Progenitor cell of endocrine pancreas (in vitro differentiated cells): ENCODE results near the gene HOXD4. TPM values are rescaled to one million over a fixed set of nuclear protein-coding genes. Genes with fewer than 3 reads are reported as not detected.

Experiments
- DNase-seq: peaks from one replicate; pipeline ENCODE4 v3.0.0; 2021; ENCODE audit warnings: low spot score; ENCODE audit not compliant: unreplicated experiment
- H3K27ac Mint-ChIP-seq: 2 replicates; pipeline ENCODE4 v1.8.0; 2021; ENCODE audit warnings: mild to moderate bottlenecking, moderate library complexity, mixed read lengths
- H3K27me3 Mint-ChIP-seq: 2 replicates; pipeline ENCODE4 v1.8.0; 2021; ENCODE audit warnings: mixed read lengths
- H3K36me3 Mint-ChIP-seq: 2 replicates; pipeline ENCODE4 v1.8.0; 2022; ENCODE audit warnings: mixed read lengths; ENCODE audit not compliant: insufficient read depth
- H3K4me1 Mint-ChIP-seq: 2 replicates; pipeline ENCODE4 v1.8.0; 2021; ENCODE audit warnings: low read depth, mixed read lengths
- H3K4me3 Mint-ChIP-seq: 2 replicates; pipeline ENCODE4 v1.8.0; 2021; ENCODE audit warnings: low read depth, mild to moderate bottlenecking, moderate library complexity, mixed read lengths
- H3K9me3 Mint-ChIP-seq: 2 replicates; pipeline ENCODE4 v1.8.0; 2021; ENCODE audit warnings: low read depth, mixed read lengths
- CTCF ChIP-seq: fragments of 200-600 bp; sonication (generic); IDR thresholded peaks from one replicate; pipeline ENCODE4 v1.5.0; 2021; ENCODE audit warnings: antibody characterized with exemption, mild to moderate bottlenecking; ENCODE audit not compliant: unreplicated experiment
- microRNA-seq: library from miRNA; unstranded; fragments of <30 nt; microRNA quantifications from one replicate; pipeline ENCODE4 v1.1.0, GENCODE V29; 2020; ENCODE audit warnings: borderline number of aligned reads; ENCODE audit not compliant: unreplicated experiment
- total RNA-seq: library from RNA; stranded (reverse); gene quantifications from 2 replicates; pipeline ENCODE4 v1.2.1, GENCODE V29; 2021

The HOXD4 gene
- total RNA-seq, 1 donor from 2014 or later, result not detected

GRCh38 chr2:176192351-176192750, 41.0 kb downstream of the HOXD4 start:
- no peak for DNase-seq
- Mint-ChIP-seq H3K9me3 (no peaks in the 10 kb centered on the region), H3K27ac (no peak overlapping the region), H3K4me3 (no peak overlapping the region), H3K27me3 (peaks cover 80% of the 10 kb centered on the region), H3K4me1 (peaks cover 8% of the 10 kb centered on the region), H3K36me3 (no peaks in the 10 kb centered on the region)
- no peak for TF ChIP-seq CTCF

- TF ChIP-seq CTCF, result no peak
- peaks cover 78% of the 10 kb centered on the region for H3K27me3 Mint-ChIP-seq
- no peak overlapping the region for H3K27ac Mint-ChIP-seq
- H3K4me3 Mint-ChIP-seq, result no peak overlapping the region
- peaks cover 4% of the 10 kb centered on the region for H3K4me1 Mint-ChIP-seq
- no peak for DNase-seq
- no peaks in the 10 kb centered on the region for H3K9me3 Mint-ChIP-seq
- no peaks in the 10 kb centered on the region for H3K36me3 Mint-ChIP-seq
These were observed 41.7 kb downstream of the HOXD4 start for GRCh38 chr2:176193048-176193447.

GRCh38 chr2:176199902-176200301, 48.6 kb downstream of the HOXD4 start:
- no peaks in the 10 kb centered on the region for H3K9me3 Mint-ChIP-seq
- peaks cover 34% of the 10 kb centered on the region for H3K27me3 Mint-ChIP-seq
- no peak overlapping the region for H3K4me3 Mint-ChIP-seq
- H3K27ac Mint-ChIP-seq, result no peak overlapping the region
- no peaks in the 10 kb centered on the region for H3K4me1 Mint-ChIP-seq
- no peak for TF ChIP-seq CTCF
- DNase-seq, result no peak
- H3K36me3 Mint-ChIP-seq, result no peaks in the 10 kb centered on the region

GRCh38 chr2:176200971-176201370, 49.6 kb downstream of the HOXD4 start:
- H3K9me3 Mint-ChIP-seq, result no peaks in the 10 kb centered on the region
- no peak overlapping the region for H3K4me3 Mint-ChIP-seq
- TF ChIP-seq CTCF, result no peak
- no peak for DNase-seq
- H3K27me3 Mint-ChIP-seq, result peaks cover 31% of the 10 kb centered on the region
- H3K27ac Mint-ChIP-seq, result no peak overlapping the region
- H3K36me3 Mint-ChIP-seq, result no peaks in the 10 kb centered on the region
- H3K4me1 Mint-ChIP-seq, result no peaks in the 10 kb centered on the region

- no peak for DNase-seq
- Mint-ChIP-seq H3K27me3 (peaks cover 22% of the 10 kb centered on the region), H3K4me3 (no peak overlapping the region), H3K9me3 (no peaks in the 10 kb centered on the region), H3K4me1 (no peaks in the 10 kb centered on the region), H3K27ac (no peak overlapping the region), H3K36me3 (no peaks in the 10 kb centered on the region)
- no peak for TF ChIP-seq CTCF
These were observed 51.1 kb downstream of the HOXD4 start for GRCh38 chr2:176202491-176202890.

Small RNA genes within 50 kb of the gene (microRNA-seq; reads per million reads assigned to microRNA genes)
- gene MIR10B, result 21.5 reads per million, percentile 31 among the genes with 10 or more reads in this experiment

Other genes starting within 250 kb of the HOXD4 start
- gene LNPK, start 149.3 kb upstream of the HOXD4 start, total RNA-seq, result 22.7 and 30.3 TPM in 2 replicates
- not detected in 2 replicates for gene EVX2, start 67.6 kb upstream of the HOXD4 start, total RNA-seq
- not detected in 2 replicates for gene HOXD13, start 58.8 kb upstream of the HOXD4 start, total RNA-seq
- gene HOXD12, start 51.8 kb upstream of the HOXD4 start, total RNA-seq, result not detected in 2 replicates
- not detected in 2 replicates for gene HOXD11, start 44.3 kb upstream of the HOXD4 start, total RNA-seq
- not detected in 2 replicates for gene HOXD10, start 34.8 kb upstream of the HOXD4 start, total RNA-seq
- not detected in 2 replicates for gene HOXD9, start 28.8 kb upstream of the HOXD4 start, total RNA-seq
- gene HOXD8, start 21.8 kb upstream of the HOXD4 start, total RNA-seq, result not detected in 2 replicates
- gene HOXD3, start 5.8 kb downstream of the HOXD4 start, total RNA-seq, result not detected in 2 replicates
- 0.16 TPM in 1 of 2 replicates, not detected in the other for gene HOXD1, start 37.1 kb downstream of the HOXD4 start, total RNA-seq
- 30.9 and 33.4 TPM in 2 replicates for gene MTX2, start 117.9 kb downstream of the HOXD4 start, total RNA-seq